ENCODE data around the gene CDCA7. TPM values are rescaled to one million over a fixed set of nuclear protein-coding genes. Genes with fewer than 3 reads are reported as not detected.
"Not testable (repeated sequence)": the region's sequence is repeated elsewhere in the genome, so short reads cannot be mapped to it uniquely, and the experiment has no call there.

Gene CDCA7
- total RNA-seq, 6 experiments from 2014 or later: 5.9 to 9.1 (median 7.6) TPM

DNA sequence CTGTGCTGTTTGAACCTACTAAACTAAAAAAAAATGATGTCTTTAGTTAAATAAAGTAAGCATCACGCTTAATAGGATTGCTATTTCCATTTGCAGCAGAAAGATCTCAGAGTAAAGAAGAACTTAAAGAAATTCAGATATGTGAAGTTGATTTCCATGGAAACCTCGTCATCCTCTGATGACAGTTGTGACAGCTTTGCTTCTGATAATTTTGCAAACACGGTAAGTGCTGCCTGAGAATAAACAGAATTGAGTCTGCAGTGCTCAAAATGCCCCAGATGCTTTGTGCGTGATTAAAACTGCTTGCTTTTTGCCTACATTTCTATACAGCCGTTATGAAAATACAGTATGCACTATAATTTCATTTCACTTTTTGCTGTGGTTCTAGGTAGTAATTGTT lies 3.9 kb downstream of the CDCA7 start:
- peaks cover 18% of the 10 kb centered on the region for H3K4me1 Mint-ChIP-seq (ENCODE audit: low read depth)
- DNase-seq: no peak
- no peaks in the 10 kb centered on the region; the same call in 1 of the 2 replicates for H3K36me3 Mint-ChIP-seq (ENCODE audit: low read depth)
- H3K4me3 Mint-ChIP-seq: no peak overlapping the region
- H3K27me3 Mint-ChIP-seq (ENCODE audit: insufficient read depth): peaks cover under 1% of the 10 kb centered on the region
- no peaks in the 10 kb centered on the region for H3K9me3 Mint-ChIP-seq
- TF ChIP-seq, protein P1, sequence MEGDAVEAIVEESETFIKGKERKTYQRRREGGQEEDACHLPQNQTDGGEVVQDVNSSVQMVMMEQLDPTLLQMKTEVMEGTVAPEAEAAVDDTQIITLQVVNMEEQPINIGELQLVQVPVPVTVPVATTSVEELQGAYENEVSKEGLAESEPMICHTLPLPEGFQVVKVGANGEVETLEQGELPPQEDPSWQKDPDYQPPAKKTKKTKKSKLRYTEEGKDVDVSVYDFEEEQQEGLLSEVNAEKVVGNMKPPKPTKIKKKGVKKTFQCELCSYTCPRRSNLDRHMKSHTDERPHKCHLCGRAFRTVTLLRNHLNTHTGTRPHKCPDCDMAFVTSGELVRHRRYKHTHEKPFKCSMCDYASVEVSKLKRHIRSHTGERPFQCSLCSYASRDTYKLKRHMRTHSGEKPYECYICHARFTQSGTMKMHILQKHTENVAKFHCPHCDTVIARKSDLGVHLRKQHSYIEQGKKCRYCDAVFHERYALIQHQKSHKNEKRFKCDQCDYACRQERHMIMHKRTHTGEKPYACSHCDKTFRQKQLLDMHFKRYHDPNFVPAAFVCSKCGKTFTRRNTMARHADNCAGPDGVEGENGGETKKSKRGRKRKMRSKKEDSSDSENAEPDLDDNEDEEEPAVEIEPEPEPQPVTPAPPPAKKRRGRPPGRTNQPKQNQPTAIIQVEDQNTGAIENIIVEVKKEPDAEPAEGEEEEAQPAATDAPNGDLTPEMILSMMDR (IDR thresholded peaks at IDR 0.05): no peak
- no peak overlapping the region for H3K27ac Mint-ChIP-seq

DNA sequence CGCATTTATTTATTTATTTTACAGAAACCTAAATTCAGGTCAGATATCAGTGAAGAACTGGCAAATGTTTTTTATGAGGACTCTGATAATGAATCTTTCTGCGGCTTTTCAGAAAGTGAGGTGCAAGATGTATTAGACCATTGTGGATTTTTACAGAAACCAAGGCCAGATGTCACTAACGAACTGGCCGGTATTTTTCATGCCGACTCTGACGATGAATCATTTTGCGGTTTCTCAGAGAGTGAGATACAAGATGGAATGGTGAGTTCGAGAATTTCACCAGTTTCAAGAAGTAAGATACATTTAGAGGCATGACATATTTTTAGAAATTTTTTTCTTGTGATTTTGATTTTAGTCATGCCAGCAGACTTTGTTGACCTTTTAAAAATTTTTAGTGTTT lies 4.6 kb downstream of the CDCA7 start:
- no peaks in the 10 kb centered on the region for H3K27me3 Mint-ChIP-seq (ENCODE audit: insufficient read depth)
- H3K27ac Mint-ChIP-seq: no peak overlapping the region
- H3K9me3 Mint-ChIP-seq: no peaks in the 10 kb centered on the region
- peaks cover 12% of the 10 kb centered on the region for H3K4me1 Mint-ChIP-seq (ENCODE audit: low read depth)
- H3K4me3 Mint-ChIP-seq: no peak overlapping the region
- no peaks in the 10 kb centered on the region; the same call in 1 of the 2 replicates for H3K36me3 Mint-ChIP-seq (ENCODE audit: low read depth)
- no peak for DNase-seq
- TF ChIP-seq, protein P1 (IDR thresholded peaks at IDR 0.05): no peak

DNA sequence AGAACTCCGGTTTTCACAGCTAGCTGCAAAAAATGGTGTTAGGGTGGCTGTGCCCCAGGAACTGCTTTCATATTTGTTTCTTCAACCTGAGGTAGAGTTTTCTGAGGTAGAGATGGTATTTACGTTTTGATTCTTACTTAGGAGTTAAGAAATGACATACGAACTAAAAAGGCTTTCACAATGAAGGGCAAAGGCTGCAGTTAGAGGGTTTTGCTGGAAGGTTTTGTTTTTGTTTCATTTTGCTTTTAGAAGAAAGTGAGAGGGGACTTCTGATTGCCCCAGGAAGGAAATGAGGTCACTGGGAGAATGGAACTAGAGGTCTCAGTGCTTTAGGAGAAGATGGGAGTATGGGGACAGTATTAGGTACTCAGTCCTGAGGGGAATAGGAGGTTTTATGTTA lies 15.5 kb downstream of the CDCA7 start:
- no peaks in the 10 kb centered on the region for H3K9me3 Mint-ChIP-seq
- H3K27me3 Mint-ChIP-seq (ENCODE audit: insufficient read depth): no peaks in the 10 kb centered on the region; the same call in 1 of the 2 replicates
- no peaks in the 10 kb centered on the region for H3K4me1 Mint-ChIP-seq (ENCODE audit: low read depth)
- TF ChIP-seq, protein P1 (IDR thresholded peaks at IDR 0.05): no peak
- H3K36me3 Mint-ChIP-seq (ENCODE audit: low read depth): no peaks in the 10 kb centered on the region
- H3K4me3 Mint-ChIP-seq: no peak overlapping the region
- DNase-seq: no peak
- no peak overlapping the region for H3K27ac Mint-ChIP-seq

DNA sequence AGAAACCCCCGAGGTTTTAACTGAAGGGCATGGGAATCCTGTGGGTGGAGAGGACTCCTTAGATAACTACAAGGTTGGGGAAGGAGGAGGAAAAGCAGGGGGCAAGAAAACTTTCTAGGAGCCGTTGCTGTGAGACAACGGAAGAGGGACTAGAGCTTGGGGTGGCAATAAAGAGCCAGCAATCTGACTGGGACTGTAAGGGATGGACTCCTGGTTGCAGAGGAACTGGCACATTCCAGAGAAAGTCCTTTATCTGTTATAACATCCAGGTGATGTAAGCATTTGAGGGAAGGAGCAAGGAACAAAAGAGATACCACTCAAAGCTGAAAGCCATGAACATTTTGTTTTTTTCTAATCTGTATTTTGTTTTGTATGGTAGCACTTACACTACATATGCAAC lies 16.4 kb downstream of the CDCA7 start:
- no peak for DNase-seq
- Mint-ChIP-seq H3K27ac (no peak overlapping the region), H3K4me3 (no peak overlapping the region), H3K36me3 (ENCODE audit: low read depth) (no peaks in the 10 kb centered on the region), H3K27me3 (ENCODE audit: insufficient read depth) (no peaks in the 10 kb centered on the region; the same call in 1 of the 2 replicates), H3K4me1 (ENCODE audit: low read depth) (no peaks in the 10 kb centered on the region), H3K9me3 (no peaks in the 10 kb centered on the region)
- TF ChIP-seq, protein P1 (IDR thresholded peaks at IDR 0.05): no peak

DNA sequence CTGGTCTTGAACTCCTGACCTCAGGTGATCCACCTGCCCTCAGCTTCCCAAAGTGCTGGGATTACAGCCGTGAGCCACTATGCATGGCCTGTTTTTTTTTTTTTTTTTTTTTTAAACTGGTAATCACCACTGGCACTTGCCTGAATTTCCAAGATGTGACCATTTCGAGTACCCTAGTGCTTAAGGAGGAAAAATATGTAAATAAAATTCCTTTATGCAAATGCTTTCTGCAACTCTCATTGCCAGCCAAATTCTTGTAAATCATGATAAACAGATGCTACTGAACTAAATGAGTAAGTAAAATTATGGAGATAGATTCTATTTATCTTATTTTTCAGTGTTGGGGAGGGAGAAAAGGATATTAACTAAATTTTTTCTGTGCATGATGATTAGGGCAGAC lies 18.6 kb downstream of the CDCA7 start:
- TF ChIP-seq, protein P1 (IDR thresholded peaks at IDR 0.05): no peak
- Mint-ChIP-seq H3K4me1 (ENCODE audit: low read depth) (no peaks in the 10 kb centered on the region), H3K9me3 (no peaks in the 10 kb centered on the region), H3K4me3 (no peak overlapping the region), H3K36me3 (ENCODE audit: low read depth) (no peaks in the 10 kb centered on the region), H3K27ac (no peak overlapping the region), H3K27me3 (ENCODE audit: insufficient read depth) (no peaks in the 10 kb centered on the region; the same call in none of the 2 replicates)
- no peak for DNase-seq

DNA sequence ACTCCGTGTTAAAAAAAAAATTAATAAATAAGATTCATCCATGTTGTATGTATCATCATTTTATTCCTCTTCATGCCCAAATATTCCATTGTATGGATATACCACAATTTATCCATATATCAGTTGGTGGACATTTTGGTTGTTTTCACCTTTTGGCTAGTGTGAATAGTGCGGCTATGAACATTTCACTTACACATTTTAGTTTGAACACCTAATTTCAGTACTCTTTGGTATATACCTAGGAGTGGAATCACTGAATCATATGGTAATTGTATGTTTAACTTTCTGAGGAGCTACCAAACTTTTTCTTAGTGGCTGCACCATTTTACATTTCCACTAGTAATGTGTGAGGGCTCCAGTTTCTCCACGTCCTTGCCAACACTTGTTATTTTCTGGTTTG lies 20.0 kb downstream of the CDCA7 start:
- H3K4me1 Mint-ChIP-seq (ENCODE audit: low read depth): no peaks in the 10 kb centered on the region
- no peak overlapping the region for H3K27ac Mint-ChIP-seq
- H3K4me3 Mint-ChIP-seq: no peak overlapping the region
- no peaks in the 10 kb centered on the region for H3K36me3 Mint-ChIP-seq (ENCODE audit: low read depth)
- no peaks in the 10 kb centered on the region; the same call in none of the 2 replicates for H3K27me3 Mint-ChIP-seq (ENCODE audit: insufficient read depth)
- H3K9me3 Mint-ChIP-seq: no peaks in the 10 kb centered on the region
- DNase-seq: no peak
- TF ChIP-seq, protein P1 (IDR thresholded peaks at IDR 0.05): no peak

DNA sequence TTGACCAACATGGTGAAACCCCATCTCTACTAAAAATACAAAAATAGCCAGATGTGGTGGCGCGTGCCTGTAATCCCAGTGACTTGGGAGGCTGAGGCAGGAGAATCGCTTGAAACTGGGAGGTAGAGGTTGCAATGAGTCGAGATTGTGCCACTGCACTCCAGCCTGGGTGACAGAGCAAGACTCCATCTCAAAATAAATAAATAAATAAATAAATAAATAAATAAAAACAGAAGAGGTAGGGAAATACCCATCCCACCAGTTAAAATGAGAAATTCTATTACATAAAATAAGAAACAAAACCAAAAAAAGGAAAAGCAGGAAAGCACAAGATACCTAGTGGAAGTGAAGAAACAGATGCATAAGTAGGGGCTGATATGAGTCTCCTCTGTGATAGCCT lies 30.9 kb downstream of the CDCA7 start:
- H3K9me3 Mint-ChIP-seq; H3K4me1 Mint-ChIP-seq (ENCODE audit: low read depth); H3K27me3 Mint-ChIP-seq (ENCODE audit: insufficient read depth); H3K36me3 Mint-ChIP-seq (ENCODE audit: low read depth); DNase-seq; H3K27ac Mint-ChIP-seq; H3K4me3 Mint-ChIP-seq: not testable (repeated sequence)
